H1 (cell line): ENCODE measurements around the gene MAD2L1BP. TPM values are rescaled to one million over a fixed set of nuclear protein-coding genes. Genes with fewer than 3 reads are reported as not detected.

Source experiments
- CTCF ChIA-PET: fragments of 300-600 bp; sonication (Branson Sonifier 250); formaldehyde crosslinking; loops from one replicate; lab custom pipeline; 2021; ENCODE audit not compliant: partially characterized antibody; lab: Charles Lee
- POLR2A ChIA-PET: fragments of 300-600 bp; sonication (Branson Sonifier 250); formaldehyde crosslinking; loops from one replicate; lab custom pipeline; 2021; ENCODE audit warnings: inconsistent platforms; ENCODE audit not compliant: partially characterized antibody; lab: Charles Lee
- DNase-seq, 2 experiments: peaks; one replicate each; pipeline versions ENCODE4 v3.0.0 to v3.0.0-alpha.2; 2010 to 2022; ENCODE audit warnings: low spot score in 2 of 2, low read depth in 1 of 2, mixed read lengths in 1 of 2
- FAIRE-seq: peaks from 2 replicates; lab custom pipeline; 2011; peaks lifted over from hg19 to GRCh38; lab: Jason Lieb, UNC
- H2AFZ ChIP-seq: 2 replicates; pipeline ENCODE4 v1.8.1; 2012; ENCODE audit warnings: low read length, inconsistent platforms
- H2AK5ac ChIP-seq: 2 replicates; pipeline ENCODE4 v1.6.1; 2013; ENCODE audit warnings: low read depth, low read length
- H2BK120ac ChIP-seq: replicated peaks from 2 replicates; pipeline ENCODE3; 2013; ENCODE audit warnings: low read depth, low read length, inconsistent platforms
- H2BK12ac ChIP-seq: 2 replicates; pipeline ENCODE4 v1.6.1; 2013; ENCODE audit warnings: low read depth, low read length
- H2BK15ac ChIP-seq: 2 replicates; pipeline ENCODE4 v1.6.1; 2013; ENCODE audit warnings: low read length
- H2BK20ac ChIP-seq: 2 replicates; pipeline ENCODE4 v1.6.1; 2013; ENCODE audit warnings: low read length
- H2BK5ac ChIP-seq: 2 replicates; pipeline ENCODE4 v1.6.1; 2013; ENCODE audit warnings: low read depth, low read length
- H3K14ac ChIP-seq: 2 replicates; pipeline ENCODE4 v1.6.1; 2013; ENCODE audit warnings: inconsistent platforms; ENCODE audit not compliant: insufficient read length
- H3K18ac ChIP-seq: 2 replicates; pipeline ENCODE4 v1.6.1; 2013; ENCODE audit warnings: low read length; ENCODE audit errors: extremely low read depth
- H3K23ac ChIP-seq: 2 replicates; pipeline ENCODE4 v1.6.1; 2013; ENCODE audit warnings: inconsistent platforms; ENCODE audit not compliant: insufficient read length
- H3K23me2 ChIP-seq: 2 replicates; pipeline ENCODE4 v1.6.1; 2013; ENCODE audit warnings: low read depth, low read length
- H3K27ac ChIP-seq: 2 replicates; pipeline ENCODE4 v1.6.1; 2011; ENCODE audit warnings: low read depth, low read length, inconsistent platforms
- H3K27me3 ChIP-seq, 4 experiments: replicated peaks in 1 of 4; 1 replicate in 1 of 4; 2 replicates in 3 of 4; pipeline versions ENCODE4 v1.6.1 to v1.8.1; 2011 to 2013; ENCODE audit warnings: low read length in 3 of 4, mild to moderate bottlenecking in 3 of 4, inconsistent platforms in 2 of 4, mixed read lengths in 2 of 4, moderate library complexity in 1 of 4; ENCODE audit not compliant: control insufficient read depth in 3 of 4, insufficient read depth in 3 of 4; ENCODE audit errors: extremely low read depth in 1 of 4
- H3K36me3 ChIP-seq, 4 experiments: 2 replicates each; pipeline versions ENCODE4 v1.6.1 to v1.8.1; 2011 to 2013; ENCODE audit warnings: mild to moderate bottlenecking in 4 of 4, low read length in 3 of 4, moderate library complexity in 2 of 4, control low read depth in 1 of 4, inconsistent platforms in 1 of 4; ENCODE audit not compliant: insufficient read depth in 4 of 4, control insufficient read depth in 2 of 4
- H3K4ac ChIP-seq: replicated peaks from 2 replicates; pipeline ENCODE3; 2013; ENCODE audit warnings: low read length, low read depth, mixed read lengths, inconsistent platforms; ENCODE audit not compliant: insufficient read length
- H3K4me1 ChIP-seq, 4 experiments: replicated peaks in 1 of 4; 1 replicate in 1 of 4; 2 replicates in 3 of 4; pipeline versions ENCODE4 v1.6.1 to v1.8.1; 2011 to 2013; ENCODE audit warnings: low read length in 3 of 4, inconsistent platforms in 2 of 4, mixed read lengths in 1 of 4; ENCODE audit not compliant: insufficient read depth in 4 of 4, control insufficient read depth in 3 of 4
- H3K4me2 ChIP-seq, 2 experiments: 2 replicates each; pipeline versions ENCODE4 v1.6.1 to v1.8.1; 2011 to 2013; ENCODE audit warnings: low read depth in 2 of 2, low read length in 2 of 2, control low read depth in 1 of 2, inconsistent platforms in 1 of 2, mild to moderate bottlenecking in 1 of 2; ENCODE audit not compliant: insufficient read depth in 1 of 2
- H3K4me3 ChIP-seq, 4 experiments: fragments of 200-600, 300-600 bp in 1 of 4; sonication (generic), shearing (Covaris generic), sonication (Bioruptor Twin) in 1 of 4; 2 replicates each; pipeline versions ENCODE4 v1.5.1 to v1.8.1; 2011 to 2016; ENCODE audit warnings: low read length in 4 of 4, low read depth in 3 of 4, control low read depth in 2 of 4, inconsistent platforms in 2 of 4, mild to moderate bottlenecking in 2 of 4, mixed read lengths in 1 of 4, moderate library complexity in 1 of 4; ENCODE audit not compliant: insufficient read depth in 2 of 4; ENCODE audit errors: extremely low read depth in 1 of 4
- H3K56ac ChIP-seq: replicated peaks from 2 replicates; pipeline ENCODE3; 2013; ENCODE audit warnings: low read depth, mild to moderate bottlenecking, mixed read lengths, low read length, inconsistent platforms; ENCODE audit not compliant: insufficient read length
- H3K79me1 ChIP-seq: 2 replicates; pipeline ENCODE4 v1.6.1; 2013; ENCODE audit warnings: low read depth, low read length, control low read depth
- H3K79me2 ChIP-seq, 2 experiments: 2 replicates each; pipeline versions ENCODE4 v1.6.1 to v1.8.1; 2012 to 2013; ENCODE audit warnings: low read length in 2 of 2, mild to moderate bottlenecking in 2 of 2, inconsistent platforms in 1 of 2; ENCODE audit not compliant: insufficient read depth in 2 of 2, control insufficient read depth in 1 of 2
- H3K9ac ChIP-seq, 4 experiments: replicated peaks in 1 of 4; 1 replicate in 1 of 4; 2 replicates in 3 of 4; pipeline versions ENCODE4 v1.6.1 to v1.8.1; 2011 to 2013; ENCODE audit warnings: low read depth in 3 of 4, low read length in 3 of 4, control low read depth in 2 of 4, mild to moderate bottlenecking in 2 of 4, moderate library complexity in 2 of 4, inconsistent platforms in 1 of 4; ENCODE audit errors: extremely low read depth in 1 of 4
- H3K9me3 ChIP-seq, 2 experiments: 2 replicates each; pipeline versions ENCODE4 v1.6.1 to v1.8.1; 2012 to 2013; ENCODE audit warnings: mild to moderate bottlenecking in 2 of 2, moderate library complexity in 2 of 2, control low read depth in 1 of 2, inconsistent platforms in 1 of 2, low read depth in 1 of 2, low read length in 1 of 2, mixed read lengths in 1 of 2; ENCODE audit not compliant: insufficient read depth in 2 of 2
- H4K20me1 ChIP-seq, 2 experiments: replicated peaks in 1 of 2; 2 replicates each; pipeline versions ENCODE3 to v1.8.1; 2011 to 2013; ENCODE audit warnings: inconsistent platforms in 2 of 2, low read length in 2 of 2, mild to moderate bottlenecking in 1 of 2; ENCODE audit not compliant: insufficient read depth in 2 of 2, control insufficient read depth in 1 of 2
- H4K5ac ChIP-seq: 2 replicates; pipeline ENCODE4 v1.6.1; 2013; ENCODE audit warnings: low read length, low read depth, mixed read lengths, inconsistent platforms; ENCODE audit not compliant: insufficient read length
- H4K8ac ChIP-seq: 2 replicates; pipeline ENCODE4 v1.8.0; 2013; ENCODE audit warnings: mild to moderate bottlenecking, moderate library complexity, low read length, inconsistent platforms; ENCODE audit not compliant: insufficient read depth; ENCODE audit errors: extremely low read depth
- H4K91ac ChIP-seq: replicated peaks from 2 replicates; pipeline ENCODE3; 2013; ENCODE audit warnings: low read length, mixed read lengths, inconsistent platforms; ENCODE audit not compliant: insufficient read length
- ATF3 ChIP-seq: IDR thresholded peaks from 2 replicates; pipeline ENCODE4 v1.6.1; 2011; ENCODE audit warnings: low read depth, mild to moderate bottlenecking, low read length; ENCODE audit not compliant: insufficient read depth
- BCL11A ChIP-seq, 2 experiments: IDR thresholded peaks; one replicate each; pipeline ENCODE4 v1.6.1; 2011; ENCODE audit warnings: low read depth in 2 of 2, low read length in 2 of 2, mild to moderate bottlenecking in 2 of 2
- CBX5 ChIP-seq: fragments of 300-800, 300-1000 bp; sonication (generic); IDR thresholded peaks from 2 replicates; pipeline ENCODE4 v1.7.1; 2016; ENCODE audit warnings: antibody characterized with exemption, low read length, low read depth
- CREB1 ChIP-seq: IDR thresholded peaks from 2 replicates; pipeline ENCODE4 v1.6.1; 2012; ENCODE audit warnings: inconsistent platforms
- KDM5A ChIP-seq: fragments of 200-600 bp; IDR thresholded peaks from 2 replicates; pipeline ENCODE4 v1.7.1; 2012; ENCODE audit warnings: mild to moderate bottlenecking, low read length, inconsistent platforms, mixed read lengths
- POLR2A ChIP-seq, 2 experiments: IDR thresholded peaks; 1 replicate in 1 of 2; 2 replicates in 1 of 2; pipeline ENCODE4 v1.6.1; 2011; ENCODE audit warnings: low read depth in 2 of 2, low read length in 2 of 2, mild to moderate bottlenecking in 2 of 2; ENCODE audit errors: control extremely low read depth in 1 of 2
- POLR2AphosphoS5 ChIP-seq: IDR thresholded peaks from 2 replicates; pipeline ENCODE4 v1.6.1; 2011; ENCODE audit warnings: low read depth, low read length
- RAD21 ChIP-seq, 2 experiments: IDR thresholded peaks in 1 of 2; conservative IDR thresholded peaks in 1 of 2; 2 replicates each; pipeline ENCODE4 v1.6.1; 2011; ENCODE audit warnings: low read depth in 2 of 2, low read length in 2 of 2, improper control_type of control experiment in 1 of 2, inconsistent platforms in 1 of 2, mild to moderate bottlenecking in 1 of 2, moderate library complexity in 1 of 2
- RNF2 ChIP-seq: fragments of 200-900, 300-1000 bp; sonication (generic); IDR thresholded peaks from 2 replicates; pipeline ENCODE4 v1.7.1; 2016; ENCODE audit warnings: borderline replicate concordance, low read depth, mild to moderate bottlenecking, antibody characterized with exemption, low read length; ENCODE audit not compliant: poor library complexity, severe bottlenecking; ENCODE audit errors: missing control alignments
- RXRA ChIP-seq: IDR thresholded peaks from 2 replicates; pipeline ENCODE4 v1.6.1; 2011; ENCODE audit warnings: low read depth, mild to moderate bottlenecking, low read length, moderate library complexity; ENCODE audit not compliant: insufficient read depth
- SP1 ChIP-seq: IDR thresholded peaks from 2 replicates; pipeline ENCODE4 v1.6.1; 2011; ENCODE audit warnings: low read depth, low read length
- TBP ChIP-seq: IDR thresholded peaks from 2 replicates; pipeline ENCODE4 v1.6.1; 2011; ENCODE audit warnings: low read depth, low read length, improper control_type of control experiment
- TCF12 ChIP-seq: IDR thresholded peaks from 2 replicates; pipeline ENCODE4 v1.6.1; 2011; ENCODE audit warnings: low read depth, mild to moderate bottlenecking, low read length
- WGBS, 2 experiments: shearing (Covaris generic) in 1 of 2; methylation state at CpG; one replicate each; pipeline versions ENCODE4 v1.1.6 to v1.1.7; 2013 to 2015; ENCODE audit warnings: low lambda C conversion rate in 2 of 2, mixed read lengths in 2 of 2, inconsistent platforms in 1 of 2, low coverage in 1 of 2, missing lambda C conversion rate in 1 of 2; ENCODE audit not compliant: insufficient replicate concordance in 2 of 2, insufficient coverage in 1 of 2, insufficient read length in 1 of 2; ENCODE audit errors: extremely low coverage in 1 of 2, missing lambda C conversion rate in 1 of 2; 5-methylcytosine and 5-hydroxymethylcytosine counted together
- polyA plus RNA-seq, 7 experiments: library from polyadenylated mRNA; depleted of rRNA in 3 of 7; stranded (reverse) in 5 of 7; unstranded in 2 of 7; fragments of >200 nt in 5 of 7; fragments of 200-250 nt in 2 of 7; gene quantifications; 1 replicate in 5 of 7; 2 replicates in 1 of 7; 4 replicates in 1 of 7; pipeline versions ENCODE4 v1.2.1 to v1.2.3, GENCODE V29; 2011 to 2013; ENCODE audit warnings: missing spikeins in 2 of 7, mixed read lengths in 2 of 7
- total RNA-seq: library from RNA; stranded (reverse); fragmentation: NEBNext Ultra II Directional; extraction: Animal tissue kit (Norgen Biotek cat#: 25700); gene quantifications from 2 replicates; pipeline ENCODE4 v1.2.1, GENCODE V29; 2021

Gene MAD2L1BP
- total and polyA plus RNA-seq, 2 of the 8 experiments (the other 6 are each of a cell fraction or from before 2014, with no cell fraction given): 35.5 to 70.0 TPM

GRCh38 chr6:43625393-43625992, 10.1 kb upstream of the MAD2L1BP start:
- peaks cover 9% of the 10 kb centered on the region for H3K23me2 ChIP-seq
- H2BK15ac ChIP-seq: no peak overlapping the region
- no peak overlapping the region for H4K8ac ChIP-seq
- no peak overlapping the region for H2BK12ac ChIP-seq
- no peak overlapping the region for H2AK5ac ChIP-seq
- no peak overlapping the region for H3K4me2 ChIP-seq
- H2BK20ac ChIP-seq: no peak overlapping the region
- no peak overlapping the region for H4K91ac ChIP-seq
- peaks cover 36 to 61% (median 52%) of the 10 kb centered on the region in 4 experiments for H3K36me3 ChIP-seq
- no peak overlapping the region for H3K27ac ChIP-seq
- peaks cover 6 to 14% of the 10 kb centered on the region in 2 experiments for H4K20me1 ChIP-seq
- H3K18ac ChIP-seq: no peak overlapping the region
- 94% methylated on average over 16 of the region's 16 CpGs; no CpG with 5 or more reads in 1 of the 2 experiments for WGBS, 2 experiments
- CTCF ChIA-PET: interaction anchor here (4.0 kb wide), 1 partner anchor 17 kb away, joined by 23 read pairs; no protein-coding TSS in a partner anchor
- POLR2A ChIA-PET: interaction anchor here (0.8 to 2.3 kb wide), 7 partner anchors 10 to 39 kb away, joined by 3 to 14 read pairs (median 4); no protein-coding TSS in a partner anchor
- H3K79me1 ChIP-seq: peaks cover 8% of the 10 kb centered on the region
- no peaks in the 10 kb centered on the region for H3K27me3 ChIP-seq
- FAIRE-seq (no peak), DNase-seq (no peak)
- H3K4ac ChIP-seq: no peak overlapping the region
- H3K14ac ChIP-seq: no peak overlapping the region
- no peak overlapping the region for H3K9ac ChIP-seq
- no peak overlapping the region for H4K5ac ChIP-seq
- H3K4me3 ChIP-seq: no peak overlapping the region
- peaks cover 0 to 4% (median 0%) of the 10 kb centered on the region in 4 experiments; a peak in 3 of 7 replicates for H3K4me1 ChIP-seq
- H2BK5ac ChIP-seq: no peak overlapping the region
- no peak overlapping the region for H2AFZ ChIP-seq
- H3K79me2 ChIP-seq: peaks cover 0 to 18% of the 10 kb centered on the region in 2 experiments; a peak in 2 of 4 replicates
- H2BK120ac ChIP-seq: no peak overlapping the region
- no peak overlapping the region for H3K23ac ChIP-seq
- no peak overlapping the region for H3K56ac ChIP-seq
- H3K9me3 ChIP-seq: no peaks in the 10 kb centered on the region
- TF ChIP-seq RAD21 (IDR thresholded peaks at IDR 0.05 in 1 of 2, conservative IDR thresholded peaks at IDR 0.05 in 1 of 2; ENCODE audit: low read depth in 2 of 2, low read length in 2 of 2) (no peak), TBP (no peak), TCF12 (no peak), SP1 (no peak), CREB1 (no peak), BCL11A (IDR thresholded peaks at IDR 0.05; ENCODE audit: low read depth in 2 of 2, low read length in 2 of 2) (no peak), POLR2A (IDR thresholded peaks at IDR 0.05; ENCODE audit: control extremely low read depth in 1 of 2, low read depth in 2 of 2, low read length in 2 of 2) (no peak), KDM5A (no peak), ATF3 (no peak), RXRA (no peak), CBX5 (no peak), RNF2 (no peak), POLR2AphosphoS5 (no peak)
